Fibroblast of the aortic adventitia (primary cell): ENCODE data around the gene CLDN5. TPM values are rescaled to one million over a fixed set of nuclear protein-coding genes. Genes with fewer than 3 reads are reported as not detected.
A peak's percentile ranks its signal among the peaks of the same experiment; 100 is the strongest.

Experiments
- DNase-seq: peaks from one replicate; pipeline ENCODE4 v3.0.0-alpha.2; 2010; ENCODE audit warnings: low read depth
- H3K4me3 ChIP-seq: 2 replicates; pipeline ENCODE4 v1.5.1; 2011; ENCODE audit warnings: low read depth, mild to moderate bottlenecking, control low read depth, low read length, moderate library complexity
- total RNA-seq: library from RNA; depleted of rRNA; stranded (reverse); fragments of >200 nt; gene quantifications from 2 replicates; pipeline ENCODE4 v1.2.3, GENCODE V29; 2012; ENCODE audit warnings: low replicate concordance
- TF ChIP-seq, protein P1 (sequence below): IDR thresholded peaks from 2 replicates; pipeline ENCODE4 v1.5.1; 2011; ENCODE audit warnings: mild to moderate bottlenecking, low read length, control low read depth, inconsistent platforms; ENCODE audit not compliant: insufficient read depth

Gene CLDN5
- 0.27 and 1.6 TPM in 2 replicates for total RNA-seq

GRCh38 chr22:19524170-19525115 is at the start of gene CLDN5:
CLDN5 (minus strand) TSS chr22:19524410; CDS start chr22:19524255, 155 bp downstream.
- H3K4me3 ChIP-seq = peak within 1 kb of the TSS; percentile 33
- DNase-seq = no peak
- TF ChIP-seq, protein P1, sequence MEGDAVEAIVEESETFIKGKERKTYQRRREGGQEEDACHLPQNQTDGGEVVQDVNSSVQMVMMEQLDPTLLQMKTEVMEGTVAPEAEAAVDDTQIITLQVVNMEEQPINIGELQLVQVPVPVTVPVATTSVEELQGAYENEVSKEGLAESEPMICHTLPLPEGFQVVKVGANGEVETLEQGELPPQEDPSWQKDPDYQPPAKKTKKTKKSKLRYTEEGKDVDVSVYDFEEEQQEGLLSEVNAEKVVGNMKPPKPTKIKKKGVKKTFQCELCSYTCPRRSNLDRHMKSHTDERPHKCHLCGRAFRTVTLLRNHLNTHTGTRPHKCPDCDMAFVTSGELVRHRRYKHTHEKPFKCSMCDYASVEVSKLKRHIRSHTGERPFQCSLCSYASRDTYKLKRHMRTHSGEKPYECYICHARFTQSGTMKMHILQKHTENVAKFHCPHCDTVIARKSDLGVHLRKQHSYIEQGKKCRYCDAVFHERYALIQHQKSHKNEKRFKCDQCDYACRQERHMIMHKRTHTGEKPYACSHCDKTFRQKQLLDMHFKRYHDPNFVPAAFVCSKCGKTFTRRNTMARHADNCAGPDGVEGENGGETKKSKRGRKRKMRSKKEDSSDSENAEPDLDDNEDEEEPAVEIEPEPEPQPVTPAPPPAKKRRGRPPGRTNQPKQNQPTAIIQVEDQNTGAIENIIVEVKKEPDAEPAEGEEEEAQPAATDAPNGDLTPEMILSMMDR = no peak

- TF ChIP-seq, protein P1 = no peak
- DNase-seq = peak; percentile 4
- no peak overlapping the region for H3K4me3 ChIP-seq
These were observed 47.8 kb upstream of the CLDN5 start for GRCh38 chr22:19571995-19572394.

GRCh38 chr22:19571207-19571795 is 47.1 kb upstream of the CLDN5 start:
- peak; percentile 61 for DNase-seq
- H3K4me3 ChIP-seq = no peak overlapping the region
- TF ChIP-seq, protein P1 = no peak

DNA sequence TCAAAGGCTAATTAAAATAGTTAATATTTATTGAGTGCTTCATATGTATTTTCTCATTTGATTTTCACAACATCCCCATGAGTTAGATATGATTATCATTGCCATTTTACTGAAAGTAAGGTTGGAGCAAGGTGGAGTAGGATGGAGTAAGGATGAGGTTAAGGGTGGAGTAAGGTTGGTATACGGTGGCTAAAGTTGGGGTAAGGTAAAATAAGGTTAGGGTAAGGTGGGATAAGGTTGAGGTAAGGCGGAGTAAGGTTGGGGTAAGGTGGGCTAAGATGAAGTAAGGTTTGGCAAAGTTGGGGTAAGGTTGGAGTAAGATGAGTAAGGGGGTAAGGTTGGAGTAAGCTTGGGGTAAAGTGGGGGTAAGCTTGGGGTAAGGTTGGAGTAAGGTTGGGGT is 45.8 kb upstream of the CLDN5 start:
- TF ChIP-seq, protein P1 = no peak
- no peak overlapping the region for H3K4me3 ChIP-seq
- no peak for DNase-seq

- no peak for DNase-seq
- TF ChIP-seq, protein P1 = no peak
- no peak overlapping the region for H3K4me3 ChIP-seq
These were observed 45.0 kb upstream of the CLDN5 start for GRCh38 chr22:19569276-19569640.

- peak; percentile 87 for DNase-seq
- no peak overlapping the region for H3K4me3 ChIP-seq
- TF ChIP-seq, protein P1 = no peak
These were observed 44.4 kb upstream of the CLDN5 start for GRCh38 chr22:19568337-19569275.
